ENCODE measurements around the gene KLF3.

KLF3 gene

DNA sequence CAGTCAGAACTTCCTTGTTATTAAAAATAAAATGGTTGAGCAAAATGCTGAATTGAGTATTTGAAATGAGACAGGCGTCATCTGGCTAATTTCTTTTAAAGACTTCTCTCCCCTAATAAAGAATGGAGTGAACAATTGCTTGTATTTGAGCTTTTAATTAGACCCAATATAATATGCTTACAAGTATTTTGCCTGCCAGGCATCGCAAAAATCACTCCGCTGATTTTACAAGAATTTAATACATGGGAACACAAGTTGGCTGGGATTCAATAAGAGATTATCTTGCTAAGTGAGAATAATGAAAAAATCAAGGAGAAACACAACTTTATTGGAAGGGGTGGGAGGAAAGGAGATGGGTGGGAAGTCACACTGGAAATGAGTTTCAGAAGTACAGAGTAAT lies 52.3 kb downstream of the KLF3 start:
- TF ChIP-seq GATA2 (IDR thresholded peaks at IDR 0.05; ENCODE audit: low read depth, low read length) (no peak), GATA3 (IDR thresholded peaks at IDR 0.05; ENCODE audit: low read depth, low read length) (no peak)

DNA sequence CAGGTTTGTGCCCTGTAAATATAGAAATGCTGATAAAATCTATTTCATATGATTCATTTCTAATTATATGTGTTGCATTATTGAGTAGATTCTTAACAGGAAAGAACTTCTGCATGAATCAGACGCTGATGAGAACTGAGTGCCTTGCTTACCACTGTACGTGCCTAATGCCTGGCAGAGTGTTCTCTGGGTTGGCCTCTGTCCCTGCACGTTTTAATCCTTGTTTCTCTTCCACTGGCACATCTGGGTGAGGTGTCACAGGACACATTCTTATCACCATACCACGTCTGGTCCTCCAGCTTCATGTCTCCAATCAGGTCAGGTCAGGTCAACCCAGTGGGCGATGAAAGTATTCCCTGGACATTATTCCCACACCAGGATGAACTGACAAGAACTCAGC lies 53.6 kb downstream of the KLF3 start:
- TF ChIP-seq GATA3 (IDR thresholded peaks at IDR 0.05; ENCODE audit: low read depth, low read length) (no peak), GATA2 (IDR thresholded peaks at IDR 0.05; ENCODE audit: low read depth, low read length) (no peak)

DNA sequence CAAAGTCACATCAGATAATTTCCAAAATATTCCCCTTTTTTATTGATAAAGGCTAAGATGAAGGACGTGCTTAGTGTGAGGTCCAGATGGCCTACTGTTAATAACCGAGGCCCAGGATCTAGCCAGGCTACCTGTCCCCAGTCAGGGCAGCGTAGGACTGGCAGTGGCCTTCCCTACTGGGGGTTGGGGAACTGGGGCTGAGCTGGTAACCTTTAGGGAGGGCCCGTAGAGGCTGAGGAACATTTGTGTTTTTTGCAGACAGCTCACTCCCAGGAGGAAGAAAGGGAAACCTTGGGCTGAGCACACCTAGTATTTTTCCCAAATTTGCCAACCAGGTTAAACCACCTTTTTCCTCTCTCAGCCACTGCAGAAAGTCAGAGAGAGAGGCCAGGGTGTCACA lies 59.1 kb downstream of the KLF3 start:
- TF ChIP-seq GATA3 (IDR thresholded peaks at IDR 0.05; ENCODE audit: low read depth, low read length) (no peak), GATA2 (IDR thresholded peaks at IDR 0.05; ENCODE audit: low read depth, low read length) (no peak)

DNA sequence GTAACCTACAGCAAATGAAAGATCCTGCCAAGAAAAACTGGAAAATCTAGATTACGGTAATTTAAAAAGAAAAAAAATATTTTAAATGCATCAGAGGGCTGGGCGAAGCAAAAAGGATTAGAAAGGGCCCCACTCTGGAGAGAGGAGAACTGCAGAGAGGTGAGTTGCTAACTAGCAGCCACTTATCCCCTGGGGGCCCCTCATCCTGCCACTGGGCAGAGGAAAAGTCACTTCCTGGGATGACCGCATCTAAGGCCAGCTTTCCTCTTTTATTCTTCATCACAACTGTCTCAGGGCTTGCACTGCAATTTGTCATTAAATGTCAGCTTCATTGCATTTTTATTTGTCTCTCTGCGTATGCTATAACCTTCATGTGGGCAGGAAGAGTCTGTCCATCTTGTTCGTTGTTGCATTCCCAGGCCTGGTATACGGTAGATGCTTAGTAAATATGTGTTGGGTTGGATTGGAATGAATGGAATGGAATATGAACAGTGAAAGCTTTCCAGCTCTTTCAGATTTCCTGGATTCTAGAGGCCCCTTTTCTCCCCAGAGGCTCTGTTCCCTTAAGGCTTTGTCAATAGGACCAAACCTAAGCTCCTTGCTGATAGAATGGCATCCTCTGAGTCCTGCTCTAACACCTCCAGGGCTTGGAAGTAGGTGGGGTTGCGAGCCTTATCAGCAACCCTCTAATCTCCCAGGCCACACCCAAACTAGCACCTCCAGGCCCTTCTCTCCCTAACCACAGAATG lies 59.9 kb downstream of the KLF3 start:
- TF ChIP-seq GATA3 (IDR thresholded peaks at IDR 0.05; ENCODE audit: low read depth, low read length) (no peak), GATA2 (IDR thresholded peaks at IDR 0.05; ENCODE audit: low read depth, low read length) (no peak)

DNA sequence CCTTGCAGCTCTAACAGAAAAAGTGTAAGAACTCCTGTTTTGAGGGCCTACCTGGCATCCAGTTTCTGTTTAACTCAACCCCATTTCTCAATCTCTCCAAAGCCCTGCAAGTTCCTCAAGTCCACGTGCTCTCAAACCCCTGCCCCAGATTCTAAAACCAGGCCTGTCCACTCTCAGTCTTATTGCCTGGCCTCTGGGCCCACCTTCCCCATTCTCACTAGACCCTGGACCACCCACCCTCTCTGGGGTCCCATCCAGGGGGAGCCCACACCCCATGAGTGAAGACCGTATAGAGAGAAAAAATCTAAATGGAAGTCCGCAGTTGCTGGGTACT lies 60.4 kb downstream of the KLF3 start:
- TF ChIP-seq GATA3 (IDR thresholded peaks at IDR 0.05; ENCODE audit: low read depth, low read length): no peak
- no peak for TF ChIP-seq GATA2 (IDR thresholded peaks at IDR 0.05; ENCODE audit: low read depth, low read length)

DNA sequence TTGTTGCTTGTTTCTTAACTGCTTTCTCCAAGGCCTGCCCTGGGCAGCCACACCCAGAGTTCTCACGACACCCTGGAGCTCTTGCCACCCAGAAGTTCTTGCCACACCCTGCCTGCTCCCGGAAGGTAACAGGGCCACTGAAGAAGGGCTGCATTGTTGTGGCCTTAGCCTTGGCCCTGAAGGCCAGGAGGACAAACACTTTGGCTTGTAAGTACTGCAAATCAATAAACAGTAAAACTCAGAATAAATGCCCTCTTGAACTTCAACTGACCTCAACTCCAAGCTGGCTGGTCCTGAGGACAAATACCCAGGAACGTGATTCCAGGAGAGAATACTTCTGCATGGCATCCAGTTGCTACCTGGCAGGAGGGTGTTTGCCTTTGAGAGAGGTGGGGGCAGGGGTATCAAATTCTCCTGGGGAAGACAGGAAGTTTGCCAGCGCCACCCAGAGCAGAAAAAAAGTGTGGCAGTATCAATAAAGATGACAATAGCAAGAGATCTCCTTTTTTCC lies 64.7 kb downstream of the KLF3 start:
- TF ChIP-seq GATA3 (IDR thresholded peaks at IDR 0.05; ENCODE audit: low read depth, low read length): no peak
- no peak for TF ChIP-seq GATA2 (IDR thresholded peaks at IDR 0.05; ENCODE audit: low read depth, low read length)

DNA sequence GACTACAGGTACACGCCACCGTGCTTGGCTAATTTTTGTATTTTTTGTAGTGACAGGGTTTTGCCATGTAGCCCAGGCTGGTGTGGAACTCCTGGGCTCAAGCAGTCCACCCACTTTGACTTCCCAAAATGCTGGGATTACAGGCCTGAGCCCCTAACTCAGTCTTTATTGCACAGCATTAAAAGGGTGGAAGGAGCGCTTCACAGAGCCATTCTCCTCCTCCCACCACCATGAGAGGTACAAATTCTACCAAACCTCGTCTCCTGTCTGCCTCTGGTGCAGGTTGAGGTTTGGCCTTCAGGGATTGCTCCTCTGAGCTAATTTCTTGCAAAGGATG lies 66.5 kb downstream of the KLF3 start:
- TF ChIP-seq GATA3 (IDR thresholded peaks at IDR 0.05; ENCODE audit: low read depth, low read length): no peak
- no peak for TF ChIP-seq GATA2 (IDR thresholded peaks at IDR 0.05; ENCODE audit: low read depth, low read length)

DNA sequence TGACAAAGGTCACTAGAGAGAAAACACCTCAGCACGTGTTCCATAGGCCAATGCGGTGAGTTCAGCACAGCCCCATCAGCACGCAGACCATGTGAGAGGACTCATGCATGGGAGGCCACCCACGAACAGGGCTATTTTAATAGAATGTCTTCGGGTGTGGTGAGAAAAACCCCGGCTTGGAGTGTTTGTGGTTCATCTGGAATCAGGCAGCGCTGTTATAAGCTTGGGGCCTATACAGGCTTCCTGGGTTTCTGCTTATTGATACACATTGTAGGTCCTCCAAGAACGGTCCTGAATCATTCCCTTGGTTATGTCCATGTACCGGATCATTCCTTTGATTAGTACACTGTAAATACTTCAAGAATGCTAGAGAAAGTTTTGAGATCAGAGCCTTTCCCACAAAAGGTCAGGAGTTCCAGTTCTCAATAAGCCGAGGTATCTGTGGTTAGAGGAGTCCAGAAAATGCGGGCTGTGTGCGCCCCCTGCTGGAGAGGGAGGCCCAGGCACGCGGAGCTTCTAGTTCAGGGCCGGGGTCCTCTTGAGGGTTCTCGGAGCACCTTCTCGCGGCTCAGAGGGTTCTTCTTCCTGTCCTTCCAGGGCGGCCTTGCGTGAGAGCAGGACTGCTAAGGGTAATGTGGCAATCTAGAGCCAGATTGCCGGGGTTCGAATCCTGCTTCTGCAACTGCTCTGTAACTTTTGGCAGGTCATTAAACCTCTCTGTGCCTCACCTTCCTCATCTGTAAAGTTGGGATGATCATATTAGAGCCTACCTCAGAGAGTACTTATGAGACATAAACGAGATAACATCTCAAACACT lies 67.0 kb downstream of the KLF3 start:
- TF ChIP-seq GATA2 (IDR thresholded peaks at IDR 0.05; ENCODE audit: low read depth, low read length): no peak
- no peak for TF ChIP-seq GATA3 (IDR thresholded peaks at IDR 0.05; ENCODE audit: low read depth, low read length)

DNA sequence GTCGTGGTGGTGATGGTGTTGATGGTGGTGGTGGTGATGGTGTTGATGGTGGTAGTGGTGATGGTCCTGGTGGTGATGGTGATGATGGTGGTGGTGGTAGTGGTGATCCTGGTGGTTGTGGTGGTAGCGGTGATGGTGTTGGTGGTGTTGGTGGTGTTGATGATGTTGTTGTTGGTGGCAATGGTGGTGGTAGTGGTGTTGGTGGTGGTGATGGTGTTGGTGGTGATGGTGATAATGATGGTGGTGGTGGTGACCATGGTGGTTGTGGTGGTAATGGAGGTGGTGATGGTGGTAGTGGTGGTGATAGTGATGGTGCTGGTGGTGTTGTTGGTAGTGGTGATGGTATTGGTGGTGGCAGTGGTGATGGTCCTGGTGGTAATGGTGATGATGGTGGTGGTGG lies 69.7 kb downstream of the KLF3 start:
- TF ChIP-seq GATA3 (IDR thresholded peaks at IDR 0.05; ENCODE audit: low read depth, low read length) (no peak), GATA2 (IDR thresholded peaks at IDR 0.05; ENCODE audit: low read depth, low read length) (no peak)

DNA sequence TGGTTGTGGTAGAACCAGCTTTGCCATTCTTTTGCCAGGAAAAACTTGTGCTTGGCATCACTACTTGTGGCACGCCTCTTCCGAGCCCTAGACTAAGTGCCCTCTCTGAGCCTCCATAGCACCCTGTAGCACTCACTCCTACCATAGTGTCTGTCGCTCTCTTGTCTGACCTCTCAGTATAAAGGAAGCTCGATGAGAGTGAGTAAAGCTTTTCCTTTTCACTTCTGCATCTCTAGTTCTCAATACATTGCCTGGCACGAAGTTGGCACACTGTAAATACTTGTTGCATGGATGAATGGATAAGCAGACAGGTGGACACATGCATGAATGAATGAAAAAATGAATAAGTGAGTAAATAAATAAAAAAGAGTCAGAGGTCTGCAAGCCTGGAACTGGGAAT lies 70.4 kb downstream of the KLF3 start:
- TF ChIP-seq GATA3 (IDR thresholded peaks at IDR 0.05; ENCODE audit: low read depth, low read length) (no peak), GATA2 (IDR thresholded peaks at IDR 0.05; ENCODE audit: low read depth, low read length) (no peak)

DNA sequence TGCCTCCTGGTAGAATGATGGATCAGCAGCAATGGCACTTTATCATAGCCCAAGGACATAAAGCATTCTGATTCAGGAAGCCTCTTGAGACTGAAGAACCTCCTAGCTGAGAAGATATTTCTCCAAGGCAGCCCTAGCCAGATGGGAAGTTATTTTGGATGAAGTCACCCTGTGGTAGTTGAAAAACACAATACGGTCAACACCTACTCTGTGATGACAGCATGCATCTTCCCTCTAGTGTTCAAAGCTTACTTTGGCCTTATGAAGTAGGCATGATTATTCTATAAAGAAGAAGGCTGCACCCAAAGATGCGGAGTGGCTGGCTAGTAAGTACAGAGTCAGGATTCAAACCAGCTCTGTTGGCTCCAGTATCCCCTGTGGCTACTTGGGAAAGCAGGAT lies 70.9 kb downstream of the KLF3 start:
- TF ChIP-seq GATA2 (IDR thresholded peaks at IDR 0.05; ENCODE audit: low read depth, low read length) (no peak), GATA3 (IDR thresholded peaks at IDR 0.05; ENCODE audit: low read depth, low read length) (no peak)

DNA sequence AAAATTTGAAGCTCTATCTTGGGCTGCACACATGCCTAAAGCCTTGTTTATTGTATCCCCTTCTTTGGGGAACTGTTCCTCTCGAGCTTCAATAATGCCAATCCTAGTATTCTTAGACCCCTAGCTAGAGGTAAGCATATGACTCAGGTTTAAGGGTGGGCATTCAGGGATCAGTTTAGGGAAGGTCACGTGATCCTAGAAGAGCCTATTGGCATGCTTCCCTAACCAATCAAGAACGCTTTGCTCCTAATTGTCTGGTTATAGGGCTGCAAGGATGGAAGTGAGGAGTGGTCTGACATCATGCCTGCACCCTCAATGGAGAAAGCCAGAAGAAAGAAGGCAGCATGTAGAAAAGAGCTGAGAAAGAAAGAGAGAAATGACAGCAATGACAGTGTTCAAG lies 71.9 kb downstream of the KLF3 start:
- TF ChIP-seq GATA2 (IDR thresholded peaks at IDR 0.05; ENCODE audit: low read depth, low read length) (no peak), GATA3 (IDR thresholded peaks at IDR 0.05; ENCODE audit: low read depth, low read length) (no peak)

DNA sequence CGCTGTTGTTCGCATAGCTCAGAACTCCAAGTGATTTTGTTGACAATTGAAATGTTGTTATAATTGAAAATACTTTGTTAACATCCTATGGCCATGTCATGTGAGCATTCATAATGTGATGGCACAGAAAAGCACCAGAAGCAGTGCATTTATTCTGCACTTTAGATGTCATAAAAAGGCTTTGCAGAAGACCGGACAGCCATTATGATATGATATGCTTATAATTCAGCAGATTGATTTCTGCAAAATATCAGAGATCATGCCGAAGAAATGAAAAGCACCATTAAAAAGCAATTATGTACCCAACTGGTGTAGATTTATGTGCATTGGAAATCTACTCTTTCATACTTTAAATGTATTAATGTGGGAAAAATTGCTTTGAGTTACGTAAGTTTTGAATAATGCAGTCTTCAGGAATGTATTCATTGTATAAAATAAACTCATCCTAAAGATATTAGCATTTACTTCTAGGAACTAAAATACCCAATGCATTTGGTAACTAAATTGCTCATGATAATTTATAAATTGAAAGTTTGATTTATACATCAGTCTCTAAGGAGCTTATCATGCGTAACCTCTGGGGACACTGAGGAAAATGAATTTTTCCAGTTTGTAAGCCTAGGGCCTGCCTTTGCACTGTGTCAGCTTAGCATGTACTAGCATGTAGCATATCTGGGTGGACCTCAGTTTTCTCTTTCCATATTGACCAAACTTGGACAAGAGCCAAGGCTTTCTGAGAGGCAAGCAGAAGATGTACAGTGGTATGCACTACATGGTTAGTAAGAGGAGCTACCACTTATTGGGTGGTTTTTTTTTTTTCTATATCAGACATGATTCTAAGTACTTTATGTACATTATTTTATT lies 75.2 kb downstream of the KLF3 start:
- no peak for TF ChIP-seq GATA3 (IDR thresholded peaks at IDR 0.05; ENCODE audit: low read depth, low read length)
- no peak for TF ChIP-seq GATA2 (IDR thresholded peaks at IDR 0.05; ENCODE audit: low read depth, low read length)

DNA sequence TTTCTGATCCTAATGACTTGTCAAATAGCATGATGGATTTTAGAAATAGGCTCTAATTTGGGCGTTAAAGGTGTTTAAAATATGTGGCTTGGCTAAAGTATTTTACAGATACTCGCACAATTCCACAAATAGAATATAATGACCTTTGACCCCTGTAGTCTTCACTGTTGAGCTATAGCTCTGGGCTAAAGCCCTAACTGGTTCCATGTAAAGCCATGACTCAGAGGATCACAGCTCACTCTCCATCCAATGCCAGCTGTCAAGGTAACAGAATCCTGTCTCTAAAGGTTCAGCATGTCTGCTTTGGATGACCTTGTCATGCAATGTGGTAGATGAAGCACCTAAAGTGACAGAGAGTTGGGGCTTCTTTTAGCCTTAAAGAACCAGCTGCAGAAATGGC lies 76.3 kb downstream of the KLF3 start:
- TF ChIP-seq GATA2 (IDR thresholded peaks at IDR 0.05; ENCODE audit: low read depth, low read length): no peak
- no peak for TF ChIP-seq GATA3 (IDR thresholded peaks at IDR 0.05; ENCODE audit: low read depth, low read length)

Data from SH-SY5Y (cell line).